Measurements from ENCODE around the gene PPP3R2.
"Not testable (repeated sequence)": the region's sequence is repeated elsewhere in the genome, so short reads cannot be mapped to it uniquely, and the experiment has no call there.

PPP3R2 gene

GRCh38 chr9:101590074-101590473 is 4.7 kb downstream of the PPP3R2 start:
- not testable (repeated sequence) for DNase-seq (ENCODE audit: low read depth in 2 of 3, low spot score in 1 of 3)

GRCh38 chr9:101587332-101588043 is 7.3 kb downstream of the PPP3R2 start:
- DNase-seq (ENCODE audit: low read depth in 2 of 3, low spot score in 1 of 3): no peak

GRCh38 chr9:101586651-101587050 is 8.1 kb downstream of the PPP3R2 start:
- DNase-seq (ENCODE audit: low read depth in 2 of 3, low spot score in 1 of 3): peak in 2 of 3 donors; percentile 2 to 13

GRCh38 chr9:101585740-101586139 is 9.0 kb downstream of the PPP3R2 start:
- no peak for DNase-seq (ENCODE audit: low read depth in 2 of 3, low spot score in 1 of 3)

GRCh38 chr9:101582553-101582952 is 12.2 kb downstream of the PPP3R2 start:
- no peak for DNase-seq (ENCODE audit: low read depth in 2 of 3, low spot score in 1 of 3)

GRCh38 chr9:101579711-101580545 is 14.8 kb downstream of the PPP3R2 start:
- no peak for DNase-seq (ENCODE audit: low read depth in 2 of 3, low spot score in 1 of 3)

GRCh38 chr9:101578378-101578777 is 16.4 kb downstream of the PPP3R2 start:
- DNase-seq (ENCODE audit: low read depth in 2 of 3, low spot score in 1 of 3): no peak

GRCh38 chr9:101574731-101575333 is 19.9 kb downstream of the PPP3R2 start:
- DNase-seq (ENCODE audit: low read depth in 2 of 3, low spot score in 1 of 3): no peak

- DNase-seq (ENCODE audit: low read depth in 2 of 3, low spot score in 1 of 3): no peak
These were observed 22.5 kb downstream of the PPP3R2 start for GRCh38 chr9:101572316-101572715.

- DNase-seq (ENCODE audit: low read depth in 2 of 3, low spot score in 1 of 3): no peak
These were observed 23.7 kb downstream of the PPP3R2 start for GRCh38 chr9:101571114-101571513.

- no peak for DNase-seq (ENCODE audit: low read depth in 2 of 3, low spot score in 1 of 3)
These were observed 24.8 kb downstream of the PPP3R2 start for GRCh38 chr9:101569741-101570501.

- DNase-seq (ENCODE audit: low read depth in 2 of 3, low spot score in 1 of 3): no peak
These were observed 26.9 kb downstream of the PPP3R2 start for GRCh38 chr9:101567725-101568350.

- DNase-seq (ENCODE audit: low read depth in 2 of 3, low spot score in 1 of 3): peak in 2 of 3 donors; percentile 25 to 31
These were observed 27.7 kb downstream of the PPP3R2 start for GRCh38 chr9:101566904-101567724.

GRCh38 chr9:101564252-101564651 is 30.5 kb downstream of the PPP3R2 start:
- no peak for DNase-seq (ENCODE audit: low read depth in 2 of 3, low spot score in 1 of 3)

GRCh38 chr9:101562966-101563365 is 31.8 kb downstream of the PPP3R2 start:
- no peak for DNase-seq (ENCODE audit: low read depth in 2 of 3, low spot score in 1 of 3)

GRCh38 chr9:101561740-101562139 is 33.0 kb downstream of the PPP3R2 start:
- no peak for DNase-seq (ENCODE audit: low read depth in 2 of 3, low spot score in 1 of 3)

GRCh38 chr9:101549472-101550098 is 45.2 kb downstream of the PPP3R2 start:
- DNase-seq (ENCODE audit: low read depth in 2 of 3, low spot score in 1 of 3): not testable (repeated sequence)

GRCh38 chr9:101543098-101543735 is 51.6 kb downstream of the PPP3R2 start:
- no peak for DNase-seq (ENCODE audit: low read depth in 2 of 3, low spot score in 1 of 3)
